ENCODE data around the gene MYG1. TPM values are rescaled to one million over a fixed set of nuclear protein-coding genes. Genes with fewer than 3 reads are reported as not detected.
A peak's percentile ranks its signal among the peaks of the same experiment; 100 is the strongest.

MYG1 gene
- total RNA-seq, 1 experiment from 2014 or later: 104 TPM

- ATAC-seq: no peak
- Histone ChIP-seq H3K4me1 (ENCODE audit: control insufficient read depth in 1 of 2, insufficient read depth in 2 of 2, low read length in 2 of 2) (0 out of 4 replicates have a peak, but pooled peaks cover 0 to 2% of the 10 kb centered on the region in 2 experiments), H3K27me3 (ENCODE audit: insufficient read depth, low read length) (0 out of 2 replicates have a peak, but pooled peaks cover 3% of the 10 kb centered on the region), H3K36me3 (ENCODE audit: control insufficient read depth in 1 of 2, insufficient read depth in 2 of 2, low read length in 2 of 2) (no peaks in the 10 kb centered on the region), H3K4me3 (replicated peaks in 1 of 2; ENCODE audit: low read depth in 1 of 2, low read length in 2 of 2) (no peak overlapping the region), H3K9ac (ENCODE audit: low read length) (no peak overlapping the region), H4K20me1 (ENCODE audit: insufficient read depth) (no peaks in the 10 kb centered on the region), H3K4me2 (ENCODE audit: low read length) (no peak overlapping the region), H3K9me2 (ENCODE audit: insufficient read depth) (no peaks in the 10 kb centered on the region), H2AFZ (ENCODE audit: low read depth, low read length, poor library complexity, severe bottlenecking) (no peak overlapping the region), H3K79me2 (ENCODE audit: insufficient read depth, low read length) (no peaks in the 10 kb centered on the region), H3K27ac (ENCODE audit: low read depth, low read length) (no peak overlapping the region), H3K9me3 (ENCODE audit: control insufficient read depth in 1 of 2, insufficient read depth in 1 of 2, low read depth in 1 of 2, low read length in 2 of 2) (no peaks in the 10 kb centered on the region)
- intact Hi-C loops (cut with micrococcal nuclease): no loop called here
- no peak for TF ChIP-seq ZFX (IDR thresholded peaks at IDR 0.05)
- TF ChIP-seq TCF7L2 (IDR thresholded peaks at IDR 0.05; ENCODE audit: borderline replicate concordance, extremely low read depth, insufficient read depth, insufficient read length): no peak
- BruUV-seq (replicated peaks): no TSS peak
- RAD21 ChIA-PET (ENCODE audit: low non-redundant PET in 1 of 2, low total read pairs in 2 of 2, uncharacterized antibody in 2 of 2, unreplicated experiment in 2 of 2): no interaction called here
- CTCF ChIA-PET: interaction anchor here (0.5 to 1.6 kb wide), 3 partner anchors 10 to 278 kb away, joined by 3 to 7 read pairs (median 4); no protein-coding TSS in a partner anchor
- POLR2A ChIA-PET: interaction anchor here (0.9 to 1.2 kb wide), 2 partner anchors 13 to 141 kb away, joined by 3 read pairs; partner anchors contain the start of gene AAAS
- no peak for DNase-seq (ENCODE audit: low read depth, low spot score)
These were observed 35.3 kb downstream of the MYG1 start for GRCh38 chr12:53334822-53335221.

GRCh38 chr12:53336181-53336681 is 36.7 kb downstream of the MYG1 start, which contains the start of gene SP7:
SP7 (minus strand) TSS chr12:53336354; CDS start chr12:53335646, 708 bp downstream.
- no TSS peak for BruUV-seq (replicated peaks)
- 0 out of 2 replicates have a peak, but pooled peaks cover 3% of the 10 kb centered on the region for H3K27me3 ChIP-seq (ENCODE audit: insufficient read depth, low read length)
- TF ChIP-seq ZNF274 (IDR thresholded peaks at IDR 0.05; ENCODE audit: low read depth, low read length) (no peak), EZH2phosphoT487 (IDR thresholded peaks at IDR 0.05; ENCODE audit: borderline replicate concordance) (no peak), TCF7L2 (IDR thresholded peaks at IDR 0.05; ENCODE audit: borderline replicate concordance, extremely low read depth, insufficient read depth, insufficient read length) (no peak), CTCF (IDR thresholded peaks at IDR 0.05 in 2 of 3, conservative IDR thresholded peaks at IDR 0.05 in 1 of 3; ENCODE audit: borderline replicate concordance in 1 of 3, insufficient read depth in 1 of 3, low read depth in 2 of 3, low read length in 2 of 3) (no peak), POLR2AphosphoS5 (IDR thresholded peaks at IDR 0.05; ENCODE audit: low read depth, low read length) (no peak), ATF3 (IDR thresholded peaks at IDR 0.05) (no peak), JUND (IDR thresholded peaks at IDR 0.05) (no peak), ZFX (IDR thresholded peaks at IDR 0.05) (no peak), SRF (IDR thresholded peaks at IDR 0.05; ENCODE audit: low read depth) (no peak), POLR2A (IDR thresholded peaks at IDR 0.05; ENCODE audit: borderline replicate concordance, extremely low read depth, insufficient read depth, insufficient read length) (no peak), EGR1 (IDR thresholded peaks at IDR 0.05; ENCODE audit: low read depth) (no peak), MAX (IDR thresholded peaks at IDR 0.05) (no peak), SP1 (IDR thresholded peaks at IDR 0.05; ENCODE audit: low read depth) (no peak), FOSL1 (IDR thresholded peaks at IDR 0.05; ENCODE audit: low read depth) (no peak)
- TF ChIP-seq, protein P1, sequence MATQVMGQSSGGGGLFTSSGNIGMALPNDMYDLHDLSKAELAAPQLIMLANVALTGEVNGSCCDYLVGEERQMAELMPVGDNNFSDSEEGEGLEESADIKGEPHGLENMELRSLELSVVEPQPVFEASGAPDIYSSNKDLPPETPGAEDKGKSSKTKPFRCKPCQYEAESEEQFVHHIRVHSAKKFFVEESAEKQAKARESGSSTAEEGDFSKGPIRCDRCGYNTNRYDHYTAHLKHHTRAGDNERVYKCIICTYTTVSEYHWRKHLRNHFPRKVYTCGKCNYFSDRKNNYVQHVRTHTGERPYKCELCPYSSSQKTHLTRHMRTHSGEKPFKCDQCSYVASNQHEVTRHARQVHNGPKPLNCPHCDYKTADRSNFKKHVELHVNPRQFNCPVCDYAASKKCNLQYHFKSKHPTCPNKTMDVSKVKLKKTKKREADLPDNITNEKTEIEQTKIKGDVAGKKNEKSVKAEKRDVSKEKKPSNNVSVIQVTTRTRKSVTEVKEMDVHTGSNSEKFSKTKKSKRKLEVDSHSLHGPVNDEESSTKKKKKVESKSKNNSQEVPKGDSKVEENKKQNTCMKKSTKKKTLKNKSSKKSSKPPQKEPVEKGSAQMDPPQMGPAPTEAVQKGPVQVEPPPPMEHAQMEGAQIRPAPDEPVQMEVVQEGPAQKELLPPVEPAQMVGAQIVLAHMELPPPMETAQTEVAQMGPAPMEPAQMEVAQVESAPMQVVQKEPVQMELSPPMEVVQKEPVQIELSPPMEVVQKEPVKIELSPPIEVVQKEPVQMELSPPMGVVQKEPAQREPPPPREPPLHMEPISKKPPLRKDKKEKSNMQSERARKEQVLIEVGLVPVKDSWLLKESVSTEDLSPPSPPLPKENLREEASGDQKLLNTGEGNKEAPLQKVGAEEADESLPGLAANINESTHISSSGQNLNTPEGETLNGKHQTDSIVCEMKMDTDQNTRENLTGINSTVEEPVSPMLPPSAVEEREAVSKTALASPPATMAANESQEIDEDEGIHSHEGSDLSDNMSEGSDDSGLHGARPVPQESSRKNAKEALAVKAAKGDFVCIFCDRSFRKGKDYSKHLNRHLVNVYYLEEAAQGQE (IDR thresholded peaks at IDR 0.05; ENCODE audit: low read depth): no peak
- no peaks in the 10 kb centered on the region for H3K36me3 ChIP-seq (ENCODE audit: control insufficient read depth in 1 of 2, insufficient read depth in 2 of 2, low read length in 2 of 2)
- no peak within 1 kb of the TSS for H3K9ac ChIP-seq (ENCODE audit: low read length)
- H3K79me2 ChIP-seq (ENCODE audit: insufficient read depth, low read length): no peaks in the 10 kb centered on the region
- intact Hi-C loops (cut with micrococcal nuclease): no loop called here
- H3K4me1 ChIP-seq (ENCODE audit: control insufficient read depth in 1 of 2, insufficient read depth in 2 of 2, low read length in 2 of 2): 0 out of 4 replicates have a peak, but pooled peaks cover 0 to 2% of the 10 kb centered on the region in 2 experiments
- no peak within 1 kb of the TSS for H3K4me2 ChIP-seq (ENCODE audit: low read length)
- H2AFZ ChIP-seq (ENCODE audit: low read depth, low read length, poor library complexity, severe bottlenecking): no peak within 1 kb of the TSS
- no peak within 1 kb of the TSS for H3K4me3 ChIP-seq (replicated peaks in 1 of 2; ENCODE audit: low read depth in 1 of 2, low read length in 2 of 2)
- no peaks in the 10 kb centered on the region for H3K9me2 ChIP-seq (ENCODE audit: insufficient read depth)
- H3K27ac ChIP-seq (ENCODE audit: low read depth, low read length): no peak within 1 kb of the TSS
- ChIA-PET CTCF (no interaction called here), RAD21 (ENCODE audit: low non-redundant PET in 1 of 2, low total read pairs in 2 of 2, uncharacterized antibody in 2 of 2, unreplicated experiment in 2 of 2) (no interaction called here), POLR2A (no interaction called here)
- ATAC-seq (peak; percentile 38; the same call in 1 of the 2 replicates), DNase-seq (ENCODE audit: low read depth, low spot score) (no peak)
- H4K20me1 ChIP-seq (ENCODE audit: insufficient read depth): no peaks in the 10 kb centered on the region
- no peaks in the 10 kb centered on the region for H3K9me3 ChIP-seq (ENCODE audit: control insufficient read depth in 1 of 2, insufficient read depth in 1 of 2, low read depth in 1 of 2, low read length in 2 of 2)
